ENCODE measurements around the gene MADD.

GRCh38 chr11:47285969-47286770 is 16.2 kb downstream of the MADD start:
- TF ChIP-seq EZH2 (IDR thresholded peaks at IDR 0.05; ENCODE audit: borderline replicate concordance, low read depth, low read length, severe bottlenecking): no peak
- TF ChIP-seq POLR2A (IDR thresholded peaks at IDR 0.05; ENCODE audit: low read depth, low read length): no peak
- TF ChIP-seq, protein P1, sequence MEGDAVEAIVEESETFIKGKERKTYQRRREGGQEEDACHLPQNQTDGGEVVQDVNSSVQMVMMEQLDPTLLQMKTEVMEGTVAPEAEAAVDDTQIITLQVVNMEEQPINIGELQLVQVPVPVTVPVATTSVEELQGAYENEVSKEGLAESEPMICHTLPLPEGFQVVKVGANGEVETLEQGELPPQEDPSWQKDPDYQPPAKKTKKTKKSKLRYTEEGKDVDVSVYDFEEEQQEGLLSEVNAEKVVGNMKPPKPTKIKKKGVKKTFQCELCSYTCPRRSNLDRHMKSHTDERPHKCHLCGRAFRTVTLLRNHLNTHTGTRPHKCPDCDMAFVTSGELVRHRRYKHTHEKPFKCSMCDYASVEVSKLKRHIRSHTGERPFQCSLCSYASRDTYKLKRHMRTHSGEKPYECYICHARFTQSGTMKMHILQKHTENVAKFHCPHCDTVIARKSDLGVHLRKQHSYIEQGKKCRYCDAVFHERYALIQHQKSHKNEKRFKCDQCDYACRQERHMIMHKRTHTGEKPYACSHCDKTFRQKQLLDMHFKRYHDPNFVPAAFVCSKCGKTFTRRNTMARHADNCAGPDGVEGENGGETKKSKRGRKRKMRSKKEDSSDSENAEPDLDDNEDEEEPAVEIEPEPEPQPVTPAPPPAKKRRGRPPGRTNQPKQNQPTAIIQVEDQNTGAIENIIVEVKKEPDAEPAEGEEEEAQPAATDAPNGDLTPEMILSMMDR (IDR thresholded peaks at IDR 0.05; ENCODE audit: extremely low read depth in 1 of 2, insufficient read depth in 1 of 2, low read depth in 1 of 2, low read length in 2 of 2): no peak
- TF ChIP-seq POLR2AphosphoS5 (IDR thresholded peaks at IDR 0.05; ENCODE audit: insufficient read depth, low read depth, low read length): no peak
- no peak for TF ChIP-seq MYC (IDR thresholded peaks at IDR 0.05; ENCODE audit: low read depth, low read length)
- TF ChIP-seq FOS (IDR thresholded peaks at IDR 0.05; ENCODE audit: borderline replicate concordance, insufficient read depth, low read length): no peak
- no peak for TF ChIP-seq MAX (IDR thresholded peaks at IDR 0.05; ENCODE audit: insufficient read depth, insufficient read length)

Measured in endothelial cell of umbilical vein (primary cell).